ENCODE data around the gene EFHC1. TPM values are rescaled to one million over a fixed set of nuclear protein-coding genes. Genes with fewer than 3 reads are reported as not detected.

Gene EFHC1
- total RNA-seq, 1 donor from 2014 or later: 16.0 TPM

- no peak for DNase-seq (ENCODE audit: extremely low read depth, low read depth, low spot score)
Observed at GRCh38 chr6:52537001-52537753, 117.0 kb downstream of the EFHC1 start.

- no peak for DNase-seq (ENCODE audit: extremely low read depth, low read depth, low spot score)
Observed at GRCh38 chr6:52538252-52538900, 118.2 kb downstream of the EFHC1 start.

- DNase-seq (ENCODE audit: extremely low read depth, low read depth, low spot score): no peak
Observed at GRCh38 chr6:52538901-52539354, 118.8 kb downstream of the EFHC1 start.

GRCh38 chr6:52539607-52540006, 119.5 kb downstream of the EFHC1 start:
- no peak for DNase-seq (ENCODE audit: extremely low read depth, low read depth, low spot score)

- no peak for DNase-seq (ENCODE audit: extremely low read depth, low read depth, low spot score)
Observed at GRCh38 chr6:52540286-52540902, 120.3 kb downstream of the EFHC1 start.

GRCh38 chr6:52541135-52541534, 121.0 kb downstream of the EFHC1 start:
- no peak for DNase-seq (ENCODE audit: extremely low read depth, low read depth, low spot score)

GRCh38 chr6:52543262-52543661, 123.1 kb downstream of the EFHC1 start:
- no peak for DNase-seq (ENCODE audit: extremely low read depth, low read depth, low spot score)

- DNase-seq (ENCODE audit: extremely low read depth, low read depth, low spot score): no peak
Observed at GRCh38 chr6:52543729-52544601, 123.8 kb downstream of the EFHC1 start.

- no peak for DNase-seq (ENCODE audit: extremely low read depth, low read depth, low spot score)
Observed at GRCh38 chr6:52544602-52545405, 124.7 kb downstream of the EFHC1 start.

- DNase-seq (ENCODE audit: extremely low read depth, low read depth, low spot score): no peak
Observed at GRCh38 chr6:52545406-52546119, 125.4 kb downstream of the EFHC1 start.

- DNase-seq (ENCODE audit: extremely low read depth, low read depth, low spot score): no peak
Observed at GRCh38 chr6:52546192-52546591, 126.0 kb downstream of the EFHC1 start.

GRCh38 chr6:52546678-52547077, 126.5 kb downstream of the EFHC1 start:
- no peak for DNase-seq (ENCODE audit: extremely low read depth, low read depth, low spot score)

- no peak for DNase-seq (ENCODE audit: extremely low read depth, low read depth, low spot score)
Observed at GRCh38 chr6:52547647-52548352, 127.7 kb downstream of the EFHC1 start.

- no peak for DNase-seq (ENCODE audit: extremely low read depth, low read depth, low spot score)
Observed at GRCh38 chr6:52548353-52548713, 128.2 kb downstream of the EFHC1 start.

- no peak for DNase-seq (ENCODE audit: extremely low read depth, low read depth, low spot score)
Observed at GRCh38 chr6:52548999-52549398, 128.9 kb downstream of the EFHC1 start.

GRCh38 chr6:52549428-52549827, 129.3 kb downstream of the EFHC1 start:
- no peak for DNase-seq (ENCODE audit: extremely low read depth, low read depth, low spot score)

GRCh38 chr6:52550014-52550575, 130.0 kb downstream of the EFHC1 start:
- DNase-seq (ENCODE audit: extremely low read depth, low read depth, low spot score): no peak

GRCh38 chr6:52550870-52551269, 130.7 kb downstream of the EFHC1 start:
- no peak for DNase-seq (ENCODE audit: extremely low read depth, low read depth, low spot score)

Data from glomerular endothelial cell (primary cell).